Renal pelvis (tissue), 4 donors: ENCODE measurements around the gene ANKEF1. TPM values are rescaled to one million over a fixed set of nuclear protein-coding genes. Genes with fewer than 3 reads are reported as not detected.
"Not testable (repeated sequence)": the region's sequence is repeated elsewhere in the genome, so short reads cannot be mapped to it uniquely, and the experiment has no call there.

Experiments
- DNase-seq: peaks from one replicate; pipeline ENCODE4 v3.0.0-alpha.2; 2013
- polyA plus RNA-seq, 3 donors: library from polyadenylated mRNA; unstranded; fragments of 120-200 nt; gene quantifications; one replicate each; pipeline ENCODE4 v1.2.1, GENCODE V29; 2013; ENCODE audit not compliant: insufficient read length in 3 of 3

The ANKEF1 gene
- polyA plus RNA-seq, 3 donors, result 8.1 to 9.8 (median 8.6) TPM

DNA sequence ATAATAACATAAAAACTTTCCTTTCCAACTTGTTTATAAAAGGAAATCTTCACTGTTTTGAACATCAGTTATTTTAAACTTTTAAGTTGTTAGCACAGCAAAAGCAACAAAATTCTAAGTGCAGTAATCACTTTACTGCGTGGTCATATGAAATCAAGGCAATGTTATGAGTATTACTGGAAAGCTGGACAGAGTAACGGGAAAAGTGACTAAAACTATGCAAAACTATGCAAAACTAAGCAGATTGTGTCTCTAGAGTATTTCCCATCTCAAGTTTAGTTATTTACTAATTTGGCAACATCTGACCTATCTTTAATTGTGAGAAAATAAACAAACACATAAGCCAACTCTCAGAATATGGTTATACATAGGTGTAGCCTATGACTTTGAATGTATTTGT lies 10.9 kb upstream of the ANKEF1 start:
- no peak for DNase-seq

DNA sequence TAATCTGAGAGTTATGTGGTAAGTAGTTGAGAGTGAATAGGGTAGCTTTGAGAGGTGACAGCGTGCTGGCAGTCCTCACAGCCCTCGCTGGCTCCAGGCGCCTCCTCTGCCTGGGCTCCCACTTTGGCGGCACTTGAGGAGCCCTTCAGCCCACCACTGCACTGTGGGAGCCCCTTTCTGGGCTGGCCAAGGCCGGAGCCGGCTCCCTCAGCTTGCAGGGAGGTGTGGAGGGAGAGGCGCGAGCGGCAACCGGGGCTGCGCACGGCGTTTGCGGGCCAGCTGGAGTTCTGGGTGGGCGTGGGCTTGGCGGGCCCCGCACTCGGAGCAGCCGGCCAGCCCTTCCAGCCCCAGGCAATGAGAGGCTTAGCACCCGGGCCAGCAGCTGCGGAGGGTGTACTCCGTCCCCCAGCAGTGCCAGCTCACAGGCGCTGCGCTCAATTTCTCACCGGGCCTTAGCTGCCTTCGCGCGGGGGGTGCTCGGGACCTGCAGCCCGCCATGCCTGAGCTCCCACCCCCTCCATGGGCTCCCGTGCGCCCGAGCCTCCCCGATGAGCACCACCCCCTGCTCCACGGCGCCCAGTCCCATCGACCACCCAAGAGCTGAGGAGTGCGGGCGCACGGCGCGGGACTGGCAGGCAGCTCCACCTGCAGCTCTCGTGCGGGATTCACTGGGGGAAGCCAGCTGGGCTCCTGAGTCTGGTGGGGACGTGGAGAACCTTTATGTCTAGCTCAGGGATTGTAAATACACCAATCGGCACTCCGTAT lies 3.2 kb upstream of the ANKEF1 start:
- DNase-seq, result not testable (repeated sequence)

DNA sequence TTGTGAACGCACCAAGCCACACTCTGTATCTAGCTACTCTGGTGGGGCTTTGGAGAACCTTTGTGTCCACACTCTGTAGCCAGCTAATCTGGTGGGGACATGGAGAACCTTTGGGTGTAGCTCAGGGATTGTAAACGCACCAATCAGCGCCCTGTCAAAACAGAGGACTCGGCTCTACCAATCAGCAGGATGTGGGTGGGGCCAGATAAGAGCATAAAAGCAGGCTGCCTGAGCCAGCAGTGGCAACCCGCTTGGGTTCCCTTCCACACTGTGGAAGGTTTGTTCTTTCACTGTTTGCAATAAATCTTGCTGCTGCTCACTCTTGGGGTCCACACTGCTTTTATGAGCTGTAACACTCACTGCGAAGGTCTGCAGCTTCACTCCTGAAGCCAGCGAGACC lies 2.5 kb upstream of the ANKEF1 start:
- not testable (repeated sequence) for DNase-seq

DNA sequence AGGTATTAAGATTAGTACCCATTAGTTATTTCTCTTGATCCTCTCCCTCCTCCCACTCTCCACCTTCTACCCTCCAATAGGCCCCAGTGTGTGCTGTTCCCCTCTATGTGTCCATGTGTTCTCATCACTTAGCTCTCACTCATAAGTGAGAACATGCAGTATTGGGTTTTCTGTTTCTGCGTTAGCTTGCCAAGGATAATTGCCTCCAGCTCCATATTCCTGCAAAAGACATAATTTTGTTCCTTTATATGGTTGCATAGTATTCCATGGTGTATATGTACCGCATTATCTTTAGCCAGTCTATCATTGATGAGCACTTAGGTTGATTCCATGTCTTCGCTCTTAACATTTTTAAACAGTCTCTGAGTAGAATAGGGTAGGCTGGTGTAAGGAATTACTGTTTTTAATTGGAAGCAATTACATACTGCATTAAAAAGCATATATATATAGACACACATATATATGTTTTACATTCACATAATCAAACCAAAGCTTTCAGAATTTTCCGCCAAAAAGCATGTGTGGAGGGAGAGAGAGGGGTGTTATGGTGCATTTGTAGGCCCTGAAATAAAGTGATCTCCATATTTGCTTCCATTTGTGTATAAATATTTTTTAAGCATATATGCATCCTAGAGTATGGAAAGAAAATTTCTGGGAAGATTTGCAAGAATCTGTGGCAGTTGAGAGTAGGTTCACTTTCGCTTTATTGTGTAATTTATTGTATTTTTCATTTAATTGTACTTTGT lies 709 bp upstream of the ANKEF1 start:
- DNase-seq, result no peak

DNA sequence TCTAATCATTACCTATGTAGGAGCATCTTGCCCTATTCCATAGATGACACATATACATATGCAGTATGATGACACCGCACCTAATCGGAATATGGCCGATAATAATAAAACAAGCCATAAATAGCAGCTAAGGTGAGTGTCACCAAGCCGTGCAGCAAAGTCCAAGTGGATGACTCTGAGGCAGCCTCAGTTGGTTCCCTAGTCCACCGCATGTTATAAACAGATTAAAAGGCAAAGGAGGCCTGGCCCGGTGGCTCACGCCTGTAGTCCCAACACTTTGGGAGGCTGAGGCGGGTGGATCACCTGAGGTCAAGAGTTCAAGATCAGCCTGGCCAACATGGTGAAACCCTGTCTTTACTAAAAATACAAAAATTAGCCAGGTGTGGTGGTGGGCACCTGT lies 1.5 kb downstream of the ANKEF1 start:
- DNase-seq, result not testable (repeated sequence)

DNA sequence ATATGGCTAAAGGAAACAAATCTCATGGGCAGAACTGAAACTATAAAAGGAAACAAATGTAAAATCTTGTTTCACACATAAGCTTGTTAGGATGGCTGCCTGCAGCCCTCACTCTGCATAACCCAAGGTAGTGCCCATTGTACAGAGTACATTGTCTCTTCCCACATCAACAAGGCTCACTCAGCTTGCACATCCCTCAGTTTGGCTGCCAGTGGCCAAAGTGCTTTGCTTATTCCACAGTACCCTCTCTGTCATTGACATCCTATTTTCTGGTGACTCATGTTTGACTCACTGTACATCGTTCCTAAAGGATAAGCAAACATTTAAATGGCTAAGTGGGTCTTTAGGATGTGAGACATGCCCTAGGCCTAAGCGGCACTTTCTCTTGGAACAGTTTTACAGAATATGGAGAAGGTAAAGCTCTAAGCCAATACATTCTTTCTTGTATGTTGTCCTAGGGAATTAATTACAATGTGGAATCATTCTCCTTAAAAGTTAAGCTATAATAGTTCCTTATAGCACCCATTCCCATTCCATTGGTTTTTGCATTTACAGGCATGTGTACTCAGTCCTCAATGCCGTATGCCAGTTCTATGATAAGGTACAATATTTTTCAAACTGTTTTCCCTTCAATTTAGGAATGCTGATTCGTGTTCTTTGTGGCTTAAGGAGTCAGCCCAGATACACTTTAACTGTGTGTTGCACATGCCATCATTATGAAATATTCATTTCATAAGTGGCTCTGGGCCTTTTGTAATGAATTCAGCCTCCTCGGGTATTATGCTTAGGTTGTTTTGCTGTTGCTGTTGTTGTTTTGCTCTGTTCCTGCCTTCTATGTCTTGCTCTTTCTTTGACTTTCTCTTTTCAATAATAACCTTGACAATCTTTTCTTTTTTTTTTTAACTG lies 5.5 kb downstream of the ANKEF1 start:
- no peak for DNase-seq

DNA sequence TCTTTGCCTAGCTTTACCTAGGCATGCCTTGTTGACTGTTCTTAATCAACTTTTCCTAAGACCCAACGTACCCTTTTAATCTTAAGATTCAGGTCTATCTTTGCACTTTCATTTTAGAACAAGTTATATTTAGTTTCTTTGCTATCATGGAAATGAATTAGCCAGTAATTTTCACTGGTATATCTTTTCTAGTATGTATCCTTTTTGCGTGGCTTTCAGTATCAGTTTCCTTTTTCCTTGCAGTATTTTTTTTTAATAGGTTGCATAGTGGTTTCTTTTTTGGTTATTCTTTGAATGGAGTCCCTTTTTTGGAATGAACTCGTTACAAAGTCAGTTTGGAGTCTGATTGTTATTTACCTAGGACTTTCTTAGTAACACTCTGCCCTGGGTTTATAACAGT lies 7.3 kb downstream of the ANKEF1 start:
- DNase-seq, result no peak

DNA sequence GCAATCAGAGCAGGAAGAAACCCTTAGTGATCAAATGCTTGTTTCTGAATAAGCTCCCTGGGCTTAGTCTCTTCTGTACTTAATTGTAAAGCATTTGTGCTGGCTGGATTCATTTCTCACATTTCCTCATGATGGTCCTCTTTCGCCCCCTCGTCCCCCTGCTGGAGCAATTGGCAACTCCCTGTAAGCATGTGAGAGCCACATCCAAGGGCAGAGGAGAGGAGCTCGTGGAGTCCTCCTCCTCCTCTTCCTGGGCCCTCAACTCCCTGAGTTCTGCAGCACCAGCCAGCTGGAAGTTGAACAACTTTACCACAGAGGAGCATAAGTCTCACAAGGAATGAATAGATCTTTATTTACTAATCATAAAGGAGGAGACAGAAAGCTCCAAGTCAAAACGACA lies 12.6 kb downstream of the ANKEF1 start:
- DNase-seq, result no peak

DNA sequence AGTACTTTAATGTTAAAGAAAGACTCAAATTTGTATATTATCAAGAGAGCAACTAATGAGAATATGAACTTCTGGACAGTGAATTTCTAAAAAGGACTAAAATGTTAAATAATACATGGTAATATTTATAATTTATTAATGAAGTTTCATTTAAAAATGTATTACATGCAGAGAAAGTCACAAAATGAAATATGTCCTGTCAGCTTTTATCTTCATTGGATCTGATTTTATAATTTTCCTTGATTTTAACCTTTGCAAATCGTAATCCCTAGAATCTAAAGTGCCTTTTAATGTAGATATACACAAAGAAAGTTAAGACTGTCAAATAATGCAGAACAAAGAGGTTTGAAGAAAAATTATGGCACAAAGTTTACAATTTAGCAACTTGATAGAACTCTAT lies 16.4 kb downstream of the ANKEF1 start:
- DNase-seq, result no peak

DNA sequence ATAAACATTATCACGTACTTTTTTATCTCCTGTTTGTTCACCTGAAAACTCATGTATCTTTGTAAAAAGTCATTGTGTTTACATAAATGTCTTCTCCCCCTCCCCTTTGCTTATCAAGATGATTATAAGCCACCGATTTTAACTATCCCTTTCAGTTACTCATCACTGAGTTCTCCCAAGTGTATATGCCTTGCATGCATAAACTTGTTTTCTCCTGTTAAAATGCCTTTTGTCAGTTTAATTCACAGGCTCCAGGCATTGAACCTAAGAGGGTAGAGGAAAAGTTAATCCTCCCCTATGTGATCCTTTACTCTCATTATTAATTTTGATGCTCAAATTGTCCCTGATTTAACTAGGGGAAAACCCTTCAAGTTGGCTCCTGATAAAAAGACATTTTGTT lies 24.2 kb downstream of the ANKEF1 start:
- DNase-seq, result no peak

DNA sequence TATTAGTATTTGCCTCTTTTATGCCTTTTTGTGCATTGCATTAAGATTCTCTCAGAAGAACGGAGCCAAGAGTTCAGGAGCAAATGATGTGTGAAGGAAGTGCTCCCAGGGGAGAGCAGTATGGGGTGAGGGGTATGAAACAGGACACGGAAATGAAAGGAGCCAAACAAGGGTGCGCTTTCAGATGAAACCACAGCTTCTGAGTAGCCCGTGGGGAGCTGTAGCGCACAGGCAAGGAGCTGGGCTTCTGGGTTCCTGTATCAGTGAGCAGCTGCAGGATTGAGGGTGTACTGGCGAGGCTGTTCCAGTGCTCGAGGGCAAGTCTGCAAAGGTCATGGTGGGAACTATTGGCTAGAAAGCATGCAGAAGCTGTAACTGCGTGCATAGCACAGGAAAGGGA lies 25.4 kb downstream of the ANKEF1 start:
- DNase-seq, result peak; percentile 9

DNA sequence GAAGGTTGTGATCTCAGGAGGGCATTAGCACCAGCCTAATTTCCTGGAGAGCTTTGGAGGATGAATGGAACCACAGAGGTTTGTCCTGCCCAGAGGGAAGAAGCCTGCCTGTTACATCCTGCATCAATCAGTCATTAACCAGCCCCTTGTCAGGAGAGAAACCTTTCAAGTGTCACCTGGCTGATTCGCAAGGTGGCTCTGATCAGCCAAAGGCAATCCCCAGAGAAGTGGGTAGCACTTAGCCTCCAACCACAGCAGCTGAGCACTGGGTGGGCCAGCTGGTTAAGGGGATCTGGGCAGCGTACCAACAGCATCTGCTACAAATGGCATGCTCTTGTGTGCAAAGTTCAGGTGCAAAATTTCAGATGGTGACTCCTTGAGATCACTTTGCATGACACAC lies 26.9 kb downstream of the ANKEF1 start:
- peak; percentile 2 for DNase-seq

DNA sequence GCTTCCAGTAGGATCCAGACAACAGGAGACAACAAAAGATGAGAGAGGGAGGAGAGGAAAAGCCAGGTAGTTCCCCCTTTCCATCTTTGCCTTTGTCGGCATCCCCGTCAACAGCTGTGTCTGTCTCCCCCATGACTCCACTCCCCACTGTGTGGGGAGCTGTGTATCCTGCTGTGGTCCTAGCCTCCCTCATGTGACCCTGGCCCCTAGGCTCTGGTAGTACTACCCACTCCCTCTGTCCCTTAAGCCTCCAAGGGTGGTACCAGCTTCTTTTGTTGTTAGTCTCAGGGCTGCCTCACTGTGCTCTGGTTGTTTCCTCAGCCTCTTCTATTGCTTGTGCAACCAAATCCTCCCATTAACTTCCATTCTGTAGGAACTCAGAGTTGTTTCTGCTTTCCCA lies 28.7 kb downstream of the ANKEF1 start:
- DNase-seq, result no peak

DNA sequence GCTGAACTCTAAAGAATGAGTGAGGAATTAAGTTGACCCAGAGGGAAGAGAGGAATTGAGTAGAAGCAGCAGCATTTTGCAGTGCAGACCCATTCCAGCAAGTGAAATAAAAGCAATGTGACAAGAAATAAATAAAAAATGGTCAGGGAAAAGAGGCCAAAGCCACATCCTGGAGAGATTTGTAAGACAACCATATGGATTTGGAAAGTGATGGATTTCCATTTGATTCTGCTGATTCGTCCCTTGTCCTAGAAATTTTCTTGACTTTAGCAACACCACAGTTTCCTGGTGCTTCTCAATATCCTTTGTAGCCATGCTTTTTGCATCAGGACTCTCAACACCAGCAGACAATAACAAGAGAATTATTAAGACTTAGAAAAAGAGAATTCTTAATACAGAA lies 29.8 kb downstream of the ANKEF1 start:
- no peak for DNase-seq

DNA sequence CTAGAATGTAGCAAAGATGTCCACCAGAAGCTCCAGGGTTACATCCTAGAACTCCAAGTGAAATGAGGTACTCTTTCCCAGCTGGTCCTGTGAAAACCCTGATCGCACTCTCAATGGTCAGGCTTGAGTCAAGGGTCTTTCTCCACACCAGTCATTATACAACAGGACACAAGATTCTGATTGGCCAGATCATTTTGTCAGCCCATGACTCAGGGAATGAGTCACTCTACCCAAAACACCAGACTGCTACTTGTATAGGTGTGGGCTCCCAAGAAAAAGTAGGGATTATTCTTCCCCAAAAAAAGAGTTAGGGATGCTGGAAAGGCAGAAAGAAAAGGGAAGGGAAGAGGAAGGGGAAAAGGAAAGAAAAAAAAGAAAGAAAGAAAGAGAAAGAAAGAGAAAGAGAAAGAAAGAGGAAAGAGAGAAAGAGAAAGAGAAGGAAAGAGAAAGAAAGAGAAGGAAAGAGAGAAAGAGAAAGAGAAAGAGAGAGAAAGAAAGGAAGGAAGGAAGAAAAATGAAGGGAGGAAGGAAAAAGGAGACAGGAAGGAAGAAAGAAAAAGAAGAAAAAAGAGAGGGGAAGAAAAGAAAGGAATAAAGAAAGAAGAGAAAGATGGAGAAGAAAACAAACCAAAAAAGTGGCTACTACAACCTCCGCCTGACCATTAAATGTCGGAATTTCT lies 30.5 kb downstream of the ANKEF1 start:
- no peak for DNase-seq

DNA sequence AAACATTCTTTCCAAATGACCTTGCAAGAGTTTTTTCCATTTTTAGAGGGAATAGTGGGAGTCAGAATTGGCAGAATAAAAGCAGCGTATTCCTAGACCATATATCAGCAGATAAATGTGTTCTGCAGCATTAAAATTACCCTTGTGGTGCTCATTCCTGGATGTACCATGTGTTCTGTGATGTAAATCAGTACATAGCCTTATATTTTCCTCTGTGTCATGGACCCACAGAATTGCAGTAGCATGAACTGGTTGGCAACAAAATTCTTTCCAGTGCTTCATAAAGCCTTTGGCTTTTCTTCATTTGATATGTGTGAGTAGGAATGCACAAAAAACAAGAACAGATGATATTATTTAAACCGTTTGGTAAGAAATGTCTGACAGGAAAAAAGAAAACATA lies 32.5 kb downstream of the ANKEF1 start:
- DNase-seq, result no peak

DNA sequence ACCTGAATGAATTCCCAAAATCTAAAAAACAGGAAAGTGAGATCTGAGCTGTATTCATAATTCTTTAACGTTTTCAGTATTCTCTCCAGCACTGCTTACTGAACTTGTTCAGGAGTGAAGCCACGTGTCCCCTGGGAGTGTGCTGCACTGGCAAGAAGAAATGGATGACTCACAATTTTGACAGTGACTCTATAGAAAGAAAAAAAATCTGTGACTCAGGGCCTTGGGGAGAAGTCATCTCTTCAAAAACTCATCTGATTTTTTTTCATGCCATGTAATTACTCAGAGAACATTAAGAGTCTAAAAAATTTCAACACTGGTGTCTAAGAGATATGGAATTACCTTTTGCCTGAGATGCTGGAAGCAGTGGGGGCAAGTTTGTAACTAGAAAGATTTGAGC lies 39.7 kb downstream of the ANKEF1 start:
- DNase-seq, result no peak

DNA sequence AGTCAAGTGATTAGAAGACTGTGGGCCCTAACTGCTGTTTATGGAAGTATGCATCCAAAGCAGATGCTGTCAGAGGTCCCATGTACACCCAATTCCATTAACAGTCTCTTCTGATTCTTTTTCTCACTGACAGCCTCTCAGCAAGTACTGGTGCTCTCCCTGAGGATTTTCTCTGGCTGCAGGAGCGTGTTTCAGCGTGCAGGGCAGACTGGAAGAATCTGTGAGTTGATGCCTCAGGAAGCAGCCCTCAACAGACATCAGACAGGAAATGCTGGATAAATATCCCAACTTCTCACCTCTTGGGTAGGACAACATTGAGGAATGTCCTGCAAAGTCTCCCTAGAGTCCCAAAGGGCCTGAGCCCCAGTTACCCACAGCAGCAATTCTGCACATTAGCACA lies 40.8 kb downstream of the ANKEF1 start:
- no peak for DNase-seq

DNA sequence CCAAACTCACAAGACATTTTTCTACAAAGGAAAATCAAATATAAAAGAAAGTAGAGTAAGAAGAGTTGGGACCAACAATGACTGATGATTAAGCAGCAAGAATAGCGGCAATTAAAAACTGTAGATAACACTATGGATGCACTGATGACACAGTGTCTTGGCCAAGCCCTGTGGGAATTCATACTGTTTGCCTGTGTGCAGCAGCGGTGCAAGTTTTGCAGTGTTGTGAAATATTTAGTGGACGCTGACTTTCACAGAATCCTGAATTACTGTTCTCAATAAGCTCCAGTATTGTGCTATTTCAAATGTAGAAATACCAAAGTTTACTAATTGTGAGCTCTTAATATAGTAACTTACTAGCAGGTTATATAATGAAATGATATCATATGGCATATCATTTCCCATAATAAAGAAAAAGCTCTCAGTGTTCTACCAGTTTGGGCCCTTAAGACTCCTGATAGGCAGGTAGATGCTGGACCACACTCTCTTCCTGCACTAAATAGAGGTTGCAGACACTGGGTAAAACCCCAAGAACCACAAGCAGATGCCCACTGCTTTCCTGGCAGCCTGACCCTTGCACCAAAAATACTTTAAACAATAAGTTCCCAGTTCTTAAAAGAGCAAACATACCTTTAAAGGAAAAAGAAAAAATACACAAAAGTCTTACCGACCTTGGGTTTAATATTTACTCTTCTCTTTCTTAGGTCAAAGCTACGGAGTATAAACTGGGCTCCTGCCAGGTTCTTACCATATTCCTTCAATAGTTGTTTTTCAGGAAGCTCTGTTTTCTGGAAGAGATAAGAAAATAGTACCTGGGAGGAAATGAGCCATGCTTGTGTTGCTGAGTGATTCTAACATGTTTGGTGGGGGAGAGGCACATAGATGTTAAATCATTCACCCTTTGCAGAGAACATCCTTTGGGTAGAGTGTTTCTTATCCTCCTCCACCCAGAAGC lies 41.6 kb downstream of the ANKEF1 start:
- DNase-seq, result peak; percentile 29

DNA sequence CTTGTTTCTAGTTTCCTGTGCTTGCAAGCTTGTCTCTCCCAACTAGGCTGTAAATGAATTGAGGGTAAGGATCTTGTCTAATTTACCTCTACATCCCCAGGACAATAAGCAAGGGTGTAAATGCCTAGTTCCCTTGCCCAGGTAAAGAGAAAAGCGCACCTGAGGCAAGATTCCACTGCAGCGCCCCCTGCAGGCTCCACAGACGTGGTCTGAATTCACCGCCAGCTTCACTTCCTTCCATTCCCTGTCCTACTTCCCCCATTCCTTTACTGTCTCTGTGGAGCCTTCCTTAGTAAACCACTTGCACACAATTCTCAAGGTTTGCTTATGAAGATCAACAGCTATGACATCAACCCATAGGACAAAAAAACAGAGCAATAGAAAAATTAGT lies 42.3 kb downstream of the ANKEF1 start:
- DNase-seq, result no peak

DNA sequence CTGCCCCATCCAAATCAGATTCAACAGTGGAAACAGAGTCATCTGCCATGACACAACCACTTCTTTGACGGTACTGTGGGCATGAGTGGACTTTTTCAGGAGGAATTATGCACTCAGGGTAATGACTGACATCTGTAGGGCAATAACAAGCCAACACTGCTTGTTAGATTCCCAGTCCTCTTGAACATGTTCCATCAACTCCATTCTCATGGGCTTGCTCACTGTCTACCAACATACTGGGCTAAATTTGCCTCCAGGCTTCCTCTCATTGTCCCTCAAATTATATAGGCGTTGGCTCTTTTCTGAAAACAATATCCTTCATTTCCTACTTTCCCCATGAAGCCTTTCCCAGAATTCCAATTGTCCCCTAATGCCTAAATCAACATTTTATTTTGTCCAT lies 43.1 kb downstream of the ANKEF1 start:
- no peak for DNase-seq
